Measurements from ENCODE around the gene ASF1B.
"Not testable (repeated sequence)": the region's sequence is repeated elsewhere in the genome, so short reads cannot be mapped to it uniquely, and the experiment has no call there.

ASF1B gene

DNA sequence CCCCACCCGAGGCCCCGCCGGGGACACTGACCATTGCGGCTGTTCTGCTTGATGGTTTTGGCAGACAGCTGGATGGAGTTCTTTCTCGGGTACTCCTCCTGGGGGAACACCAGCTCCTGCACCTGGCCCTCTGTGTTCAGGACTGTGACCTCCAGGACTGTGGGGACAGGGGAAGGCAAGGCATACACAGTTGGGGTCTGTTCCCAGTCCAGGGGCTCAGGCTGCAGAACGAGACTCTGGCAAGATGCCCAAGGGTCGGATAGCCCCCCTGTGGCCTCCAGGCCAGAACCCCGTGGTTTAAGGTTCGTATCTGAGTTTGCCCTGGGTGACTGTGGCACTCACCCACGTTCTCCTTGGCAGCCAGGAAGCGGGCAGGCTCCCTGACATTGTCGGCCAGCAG lies 22.7 kb upstream of the ASF1B start:
- DNase-seq, result no peak

- DNase-seq, result no peak
These were observed 22.1 kb upstream of the ASF1B start for GRCh38 chr19:14158276-14159023.

GRCh38 chr19:14156971-14157717 lies 20.8 kb upstream of the ASF1B start:
- no peak for DNase-seq

- DNase-seq, result no peak
These were observed 19.7 kb upstream of the ASF1B start for GRCh38 chr19:14156122-14156521.

DNA sequence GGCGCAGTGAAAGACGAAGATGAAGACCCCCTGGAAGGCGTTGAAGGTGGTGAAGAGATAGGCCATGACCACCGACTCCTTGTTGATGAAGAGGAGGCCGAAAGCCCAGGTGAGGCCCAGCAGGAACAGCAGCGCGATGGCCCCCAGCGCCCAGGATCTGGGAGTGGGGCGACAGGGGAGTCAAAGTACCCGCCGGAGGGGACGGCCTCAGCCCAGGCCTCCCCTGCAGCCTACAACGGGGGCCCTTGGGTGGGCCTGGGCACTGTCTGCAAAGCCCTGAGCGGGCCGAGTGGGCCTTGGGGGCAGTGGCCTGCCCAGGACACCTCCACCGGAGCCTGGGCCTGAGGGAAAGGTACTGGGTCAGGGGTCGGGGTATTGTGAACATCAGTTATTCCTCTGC lies 19.0 kb upstream of the ASF1B start:
- no peak for DNase-seq

GRCh38 chr19:14152713-14153112 lies 16.3 kb upstream of the ASF1B start:
- no peak for DNase-seq

GRCh38 chr19:14150770-14151661 lies 14.6 kb upstream of the ASF1B start:
- DNase-seq, result no peak

DNA sequence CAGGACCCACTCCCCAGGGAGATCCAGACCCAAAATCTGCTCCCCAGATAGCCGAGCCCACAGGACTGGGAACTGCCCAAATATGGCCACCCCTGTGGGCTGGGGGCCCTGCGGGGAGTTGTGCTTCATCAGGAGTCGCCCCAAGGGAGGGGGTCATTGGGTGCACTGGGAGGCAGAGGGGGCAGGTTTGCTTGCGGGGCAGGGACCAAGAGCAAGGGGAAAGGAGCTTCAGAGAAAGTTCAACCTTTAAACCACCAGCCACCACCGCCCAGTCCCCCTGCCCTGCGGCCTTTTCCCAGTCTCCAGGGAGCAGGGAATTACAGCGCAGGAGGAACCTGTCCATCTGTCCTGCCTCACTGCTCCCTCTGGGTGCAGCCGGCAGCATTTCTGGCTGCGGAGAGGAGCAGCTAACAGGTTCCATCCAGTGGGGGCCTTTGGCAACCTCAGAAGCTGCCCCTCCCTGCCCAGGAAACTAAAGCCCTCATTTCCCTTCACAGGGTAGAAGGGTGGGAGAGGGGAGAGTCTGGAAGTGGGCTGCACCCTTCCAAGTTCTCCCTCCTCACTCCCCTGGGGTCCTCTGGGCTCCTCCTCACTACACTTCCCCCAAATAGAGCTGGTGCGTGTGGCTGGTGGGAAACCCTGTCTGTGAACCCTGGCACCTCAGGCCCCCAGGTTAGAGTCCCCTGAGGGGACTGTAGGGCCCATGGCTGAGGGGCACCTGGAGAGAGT lies 13.8 kb upstream of the ASF1B start:
- DNase-seq, result no peak

GRCh38 chr19:14149509-14149994 lies 13.2 kb upstream of the ASF1B start:
- DNase-seq, result peak; percentile 32

- DNase-seq, result no peak
These were observed 12.5 kb upstream of the ASF1B start for GRCh38 chr19:14148751-14149410.

GRCh38 chr19:14147797-14148605 lies 11.6 kb upstream of the ASF1B start:
- peak; percentile 39 for DNase-seq

DNA sequence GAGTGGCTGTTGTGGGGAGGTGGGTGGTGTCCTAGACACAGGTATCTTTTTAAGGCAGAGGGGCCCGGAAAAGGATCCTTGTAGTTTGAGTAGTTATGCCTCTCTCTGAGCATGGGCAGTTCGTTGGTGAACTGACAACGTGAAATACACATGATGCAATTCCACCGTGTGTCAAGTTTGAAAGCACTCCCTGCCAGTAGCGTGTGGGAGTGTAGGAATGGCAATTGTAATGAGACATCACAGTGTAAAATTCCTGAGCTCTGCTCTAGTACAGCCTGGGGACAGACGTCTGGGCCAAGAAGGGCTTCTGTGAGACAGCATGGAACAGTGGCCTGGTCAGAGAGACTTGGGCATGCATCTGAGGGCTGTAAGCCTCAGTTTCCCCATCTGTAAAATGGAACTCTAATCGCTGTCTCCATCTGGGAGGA lies 10.4 kb upstream of the ASF1B start:
- no peak for DNase-seq

- DNase-seq, result not testable (repeated sequence)
These were observed 9.8 kb upstream of the ASF1B start for GRCh38 chr19:14146169-14146568.

DNA sequence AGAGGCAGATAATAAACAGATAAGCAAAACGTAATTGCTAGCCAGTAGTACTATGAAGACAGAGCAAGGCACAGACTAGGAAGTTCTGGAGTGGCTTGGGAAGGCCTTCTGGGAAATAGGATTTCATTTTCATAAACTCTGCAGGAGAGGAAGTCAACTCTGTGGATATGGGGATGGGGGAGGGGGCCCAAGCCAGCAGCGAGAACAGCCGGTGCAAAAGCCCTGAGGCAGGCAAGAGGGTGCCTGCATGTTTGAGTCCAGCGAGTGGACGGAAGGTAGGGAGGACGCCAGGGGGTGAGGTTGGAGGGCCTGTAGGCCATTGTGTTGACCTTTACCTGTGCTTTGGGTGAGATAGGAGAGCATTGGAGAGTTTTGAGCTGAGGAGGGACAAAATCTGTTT lies 9.0 kb upstream of the ASF1B start:
- DNase-seq, result no peak

GRCh38 chr19:14142262-14143190 lies 6.1 kb upstream of the ASF1B start:
- DNase-seq, result no peak

DNA sequence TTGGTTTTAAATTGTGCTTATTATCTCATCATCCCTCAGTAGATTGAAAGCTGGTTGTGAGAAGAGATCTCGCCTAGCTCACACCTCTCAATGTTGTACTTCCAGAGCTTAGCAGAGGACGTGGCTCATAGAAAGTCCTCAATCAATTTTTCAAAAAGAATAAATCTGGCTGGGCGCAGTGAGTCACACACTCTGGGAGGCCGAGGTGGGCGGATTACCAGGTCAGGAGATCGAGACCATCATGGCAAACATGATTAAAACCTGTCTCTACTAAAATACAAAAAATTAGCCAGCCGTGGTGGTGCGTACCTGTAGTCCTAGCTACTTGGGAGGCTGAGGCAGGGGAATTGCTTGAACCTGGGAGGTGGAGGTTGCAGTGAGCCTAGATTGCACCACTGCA lies 4.7 kb upstream of the ASF1B start:
- DNase-seq, result no peak

DNA sequence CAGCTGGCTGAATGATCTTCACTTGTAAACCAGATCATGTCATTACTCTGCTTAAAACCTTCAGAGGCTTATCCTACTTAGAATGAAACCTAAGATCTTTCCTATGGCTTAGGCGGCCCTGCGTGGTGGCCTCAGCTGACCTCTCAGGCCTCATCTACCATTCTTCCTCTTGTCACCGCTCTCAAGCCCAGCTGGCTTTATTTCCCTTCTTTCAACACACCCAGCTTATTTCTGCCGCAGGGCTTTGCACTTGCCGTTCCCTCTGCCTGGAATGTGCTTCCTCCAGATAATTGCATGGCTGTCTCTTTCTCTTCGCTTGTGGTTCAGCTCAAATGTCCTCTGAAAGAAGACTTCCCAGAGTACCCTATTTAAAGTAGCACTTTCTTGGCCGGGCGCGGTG lies 3.6 kb upstream of the ASF1B start:
- no peak for DNase-seq

- no peak for DNase-seq
These were observed 2.3 kb upstream of the ASF1B start for GRCh38 chr19:14138576-14139265.

- DNase-seq, result no peak
These were observed 342 bp downstream of the ASF1B start for GRCh38 chr19:14135985-14136508.
